ENCODE results near the gene EPHA1. TPM values are rescaled to one million over a fixed set of nuclear protein-coding genes. Genes with fewer than 3 reads are reported as not detected.
A peak's percentile ranks its signal among the peaks of the same experiment; 100 is the strongest.

The EPHA1 gene
- total and polyA plus RNA-seq, 4 donors: 10.3 to 21.0 (median 11.3) TPM

GRCh38 chr7:143435266-143435665 lies 26.6 kb upstream of the EPHA1 start:
- TF ChIP-seq JUND (IDR thresholded peaks at IDR 0.05): no peak
- TF ChIP-seq GABPA (IDR thresholded peaks at IDR 0.05 in 1 of 2, conservative IDR thresholded peaks at IDR 0.05 in 1 of 2): no peak
- no peak for TF ChIP-seq HNF4G (IDR thresholded peaks at IDR 0.05)
- no peak for TF ChIP-seq TAF1 (conservative IDR thresholded peaks at IDR 0.05)
- no peak for TF ChIP-seq CTCF (IDR thresholded peaks at IDR 0.05; ENCODE audit: low read depth, low read length, missing input control)
- Histone ChIP-seq H3K27me3 (ENCODE audit: control insufficient read depth in 4 of 4, insufficient read depth in 4 of 4, low read length in 3 of 4) (no peaks in the 10 kb centered on the region), H3K4me3 (ENCODE audit: low read depth in 1 of 3, low read length in 3 of 3) (no peak overlapping the region)

GRCh38 chr7:143434660-143435059 lies 26.0 kb upstream of the EPHA1 start:
- 35% methylated on average over 9 of the region's 9 CpGs for WGBS
- Histone ChIP-seq H3K9ac (ENCODE audit: low read depth in 1 of 2, low read length in 2 of 2) (no peak overlapping the region), H3K9me3 (ENCODE audit: control insufficient read depth in 4 of 4, low read length in 3 of 4) (no peaks in the 10 kb centered on the region), H3K4me1 (ENCODE audit: control insufficient read depth in 4 of 4, insufficient read depth in 4 of 4, low read length in 3 of 4) (peaks cover 8 to 42% (median 34%) of the 10 kb centered on the region in 4 donors), H3K27me3 (ENCODE audit: control insufficient read depth in 4 of 4, insufficient read depth in 4 of 4, low read length in 3 of 4) (no peaks in the 10 kb centered on the region), H3K36me3 (ENCODE audit: control insufficient read depth in 4 of 4, insufficient read depth in 3 of 4, low read depth in 1 of 4, low read length in 3 of 4) (no peaks in the 10 kb centered on the region), H3K4me3 (ENCODE audit: low read depth in 1 of 3, low read length in 3 of 3) (no peak overlapping the region), H3K27ac (ENCODE audit: low read depth in 1 of 2, low read length in 2 of 2) (peak overlapping the region in 1 of 2 donors; percentile 33)
- no peak for TF ChIP-seq CTCF (IDR thresholded peaks at IDR 0.05; ENCODE audit: low read depth, low read length, missing input control)
- TF ChIP-seq FOXA1 (IDR thresholded peaks at IDR 0.05): peak; percentile 72
- TF ChIP-seq TAF1 (conservative IDR thresholded peaks at IDR 0.05): no peak
- TF ChIP-seq HNF4A (conservative IDR thresholded peaks at IDR 0.05): peak; percentile 75 to 86
- peak; percentile 33 for TF ChIP-seq HNF4G (IDR thresholded peaks at IDR 0.05)
- peak; percentile 50 for TF ChIP-seq REST (IDR thresholded peaks at IDR 0.05)
- peak; percentile 46 for TF ChIP-seq ZBTB33 (IDR thresholded peaks at IDR 0.05)
- peak; percentile 85 to 90 for TF ChIP-seq JUND (IDR thresholded peaks at IDR 0.05)
- TF ChIP-seq RXRA (IDR thresholded peaks at IDR 0.05): peak; percentile 50 to 88
- TF ChIP-seq GABPA (IDR thresholded peaks at IDR 0.05 in 1 of 2, conservative IDR thresholded peaks at IDR 0.05 in 1 of 2): no peak
- no peak for TF ChIP-seq NR2F2 (IDR thresholded peaks at IDR 0.05)
- TF ChIP-seq SP1 (IDR thresholded peaks at IDR 0.05): peak; percentile 49
- TF ChIP-seq EGR1 (IDR thresholded peaks at IDR 0.05; ENCODE audit: low read depth in 2 of 2): peak in 1 of 2 donors; percentile 23
- TF ChIP-seq FOXA2 (IDR thresholded peaks at IDR 0.05): peak; percentile 70
- TF ChIP-seq MAX (IDR thresholded peaks at IDR 0.05): peak; percentile 77
- peak; percentile 54 for TF ChIP-seq YY1 (IDR thresholded peaks at IDR 0.05)
- peak; percentile 27 for TF ChIP-seq ATF3 (IDR thresholded peaks at IDR 0.05)
- TF ChIP-seq RAD21 (IDR thresholded peaks at IDR 0.05): peak in 1 of 2 donors; percentile 30
- no peak for DNase-seq (ENCODE audit: low spot score)

More at GRCh38 chr7:143435266-143435665, 26.6 kb upstream of the EPHA1 start:
- Histone ChIP-seq H3K27ac (ENCODE audit: low read depth in 1 of 2, low read length in 2 of 2) (peak overlapping the region in 1 of 2 donors; percentile 33), H3K9ac (ENCODE audit: low read depth in 1 of 2, low read length in 2 of 2) (no peak overlapping the region), H3K9me3 (ENCODE audit: control insufficient read depth in 4 of 4, low read length in 3 of 4) (no peaks in the 10 kb centered on the region), H3K36me3 (ENCODE audit: control insufficient read depth in 4 of 4, insufficient read depth in 3 of 4, low read depth in 1 of 4, low read length in 3 of 4) (no peaks in the 10 kb centered on the region), H3K4me1 (ENCODE audit: control insufficient read depth in 4 of 4, insufficient read depth in 4 of 4, low read length in 3 of 4) (peaks cover 8 to 42% (median 34%) of the 10 kb centered on the region in 4 donors)
- 75% methylated on average over 2 of the region's 2 CpGs for WGBS
- DNase-seq (ENCODE audit: low spot score): no peak
